IPS-20b (cell line): ENCODE measurements around the gene OSBPL2.
A peak's percentile ranks its signal among the peaks of the same experiment; 100 is the strongest.

Experiments
- H3K27ac ChIP-seq: one replicate; pipeline ENCODE4 v1.5.1; 2013; ENCODE audit warnings: low read length
- H3K27me3 ChIP-seq: 2 replicates; pipeline ENCODE4 v1.6.1; 2013; ENCODE audit warnings: mild to moderate bottlenecking, low read length, inconsistent platforms; ENCODE audit not compliant: insufficient read depth
- H3K36me3 ChIP-seq: 2 replicates; pipeline ENCODE4 v1.6.1; 2013; ENCODE audit warnings: low read depth, mild to moderate bottlenecking, inconsistent platforms, low read length, moderate library complexity; ENCODE audit not compliant: insufficient read depth
- H3K4me1 ChIP-seq: 2 replicates; pipeline ENCODE4 v1.6.1; 2013; ENCODE audit warnings: mild to moderate bottlenecking, control low read depth, inconsistent platforms, low read length, moderate library complexity; ENCODE audit not compliant: insufficient read depth
- H3K4me3 ChIP-seq: 2 replicates; pipeline ENCODE4 v1.5.1; 2013; ENCODE audit warnings: mild to moderate bottlenecking, low read length, inconsistent platforms
- H3K9ac ChIP-seq: 2 replicates; pipeline ENCODE4 v1.6.1; 2013; ENCODE audit warnings: low read depth, mild to moderate bottlenecking, inconsistent platforms, low read length, moderate library complexity
- H3K9me3 ChIP-seq: 2 replicates; pipeline ENCODE4 v1.6.1; 2013; ENCODE audit warnings: mild to moderate bottlenecking, low read depth, low read length, inconsistent platforms; ENCODE audit not compliant: insufficient read depth

The OSBPL2 gene

DNA sequence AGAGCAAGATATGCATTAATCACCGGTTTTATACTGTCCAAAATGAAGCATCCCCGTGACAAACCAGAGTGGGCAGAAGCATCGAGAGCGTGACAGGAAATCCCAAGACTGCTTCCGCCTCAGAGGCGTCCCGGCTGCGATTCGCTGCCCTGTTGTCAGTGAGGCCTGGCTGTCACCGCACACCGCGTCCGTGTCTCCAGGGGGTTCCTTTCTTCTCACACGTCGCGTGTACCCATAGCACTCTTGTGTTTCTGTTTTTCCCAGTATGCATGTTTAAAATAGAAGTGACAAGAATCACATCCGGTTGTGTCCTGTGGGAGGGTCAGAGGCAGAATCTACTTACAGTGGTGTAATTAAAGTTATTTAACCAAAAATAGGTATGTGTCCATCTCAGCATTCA is 56.2 kb downstream of the OSBPL2 start:
- peaks cover 30% of the 10 kb centered on the region for H3K36me3 ChIP-seq
- no peaks in the 10 kb centered on the region for H3K27me3 ChIP-seq
- no peak overlapping the region for H3K9ac ChIP-seq
- no peak overlapping the region for H3K27ac ChIP-seq
- H3K4me3 ChIP-seq, result no peak overlapping the region
- H3K4me1 ChIP-seq, result no peaks in the 10 kb centered on the region
- no peaks in the 10 kb centered on the region for H3K9me3 ChIP-seq

DNA sequence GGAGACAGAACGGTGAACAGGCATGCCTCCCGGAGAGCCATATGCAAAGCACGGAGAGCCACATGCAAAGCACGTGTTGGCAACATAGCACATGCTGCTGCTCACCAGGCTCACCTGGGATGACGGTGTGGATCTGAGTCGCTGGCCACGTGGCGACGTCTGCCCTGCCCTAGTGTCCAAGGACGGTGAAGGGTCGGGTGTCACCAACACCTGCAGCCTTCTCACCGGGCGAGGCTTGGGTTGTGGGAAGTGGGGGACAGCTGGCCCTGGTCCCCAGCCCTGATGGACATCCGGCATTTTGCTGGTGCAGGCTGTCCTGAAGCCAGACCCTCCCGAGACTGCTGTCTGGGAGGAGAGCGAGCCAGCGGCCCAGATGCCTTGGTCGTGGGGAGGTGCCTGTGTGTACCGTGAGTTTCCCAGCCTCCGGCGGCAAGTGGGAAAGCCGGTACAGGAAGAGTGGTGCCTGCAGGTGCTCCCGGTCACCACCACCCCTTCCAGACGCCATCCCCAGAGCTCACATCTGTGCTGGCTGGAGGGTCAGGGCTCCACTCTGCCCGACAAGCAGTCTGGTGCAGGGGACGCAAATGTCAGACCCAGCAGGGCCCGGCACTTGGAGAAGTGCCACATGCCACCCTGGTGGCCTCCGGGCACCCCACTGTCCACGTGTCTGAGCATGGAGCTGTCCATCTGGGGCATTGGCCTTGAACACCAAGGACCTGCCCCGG is 58.6 kb downstream of the OSBPL2 start:
- Histone ChIP-seq H3K27me3 (no peaks in the 10 kb centered on the region), H3K9ac (no peak overlapping the region), H3K9me3 (no peaks in the 10 kb centered on the region), H3K4me3 (no peak overlapping the region), H3K27ac (no peak overlapping the region), H3K36me3 (peaks cover 26% of the 10 kb centered on the region), H3K4me1 (no peaks in the 10 kb centered on the region)

DNA sequence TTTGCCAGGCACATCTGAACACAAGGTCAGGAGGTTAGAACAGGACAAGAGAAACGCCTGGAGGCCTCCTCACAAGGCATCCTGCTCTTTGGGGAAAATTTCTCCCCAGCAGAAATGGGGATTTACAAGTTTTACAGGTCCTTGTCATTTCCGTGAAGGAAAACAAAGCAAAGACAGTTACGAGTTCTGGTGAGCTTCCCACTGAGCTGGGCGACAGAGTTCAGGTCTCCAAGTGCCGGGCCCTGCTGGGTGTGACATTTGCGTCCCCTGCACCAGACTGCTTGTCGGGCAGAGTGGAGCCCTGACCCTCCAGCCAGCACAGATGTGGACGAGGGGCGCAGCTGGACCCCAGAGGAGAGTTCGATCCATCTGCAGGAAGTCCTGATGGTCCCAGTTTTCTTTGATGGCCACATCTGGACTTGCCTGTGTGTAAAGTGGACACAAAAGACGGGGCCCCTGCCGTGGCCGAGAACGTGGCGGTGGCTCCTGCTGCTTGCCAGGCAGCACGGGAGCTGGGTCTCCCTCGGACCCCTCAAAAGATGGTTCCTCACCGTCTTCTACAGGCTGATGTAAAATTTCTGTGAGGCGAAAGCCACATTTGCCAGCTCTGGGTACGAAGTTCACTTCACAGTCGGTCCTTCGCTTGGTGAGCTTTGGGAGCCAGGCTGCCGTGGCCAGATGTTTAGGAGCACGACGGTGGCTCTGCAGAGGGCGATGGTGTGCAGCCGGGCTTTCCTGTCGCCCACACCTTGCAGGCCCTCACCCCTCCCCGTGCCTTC is 59.3 kb downstream of the OSBPL2 start:
- H3K27me3 ChIP-seq, result no peaks in the 10 kb centered on the region
- H3K4me3 ChIP-seq, result no peak overlapping the region
- no peak overlapping the region for H3K9ac ChIP-seq
- H3K27ac ChIP-seq, result no peak overlapping the region
- no peaks in the 10 kb centered on the region for H3K4me1 ChIP-seq
- no peaks in the 10 kb centered on the region for H3K9me3 ChIP-seq
- H3K36me3 ChIP-seq, result peaks cover 26% of the 10 kb centered on the region

DNA sequence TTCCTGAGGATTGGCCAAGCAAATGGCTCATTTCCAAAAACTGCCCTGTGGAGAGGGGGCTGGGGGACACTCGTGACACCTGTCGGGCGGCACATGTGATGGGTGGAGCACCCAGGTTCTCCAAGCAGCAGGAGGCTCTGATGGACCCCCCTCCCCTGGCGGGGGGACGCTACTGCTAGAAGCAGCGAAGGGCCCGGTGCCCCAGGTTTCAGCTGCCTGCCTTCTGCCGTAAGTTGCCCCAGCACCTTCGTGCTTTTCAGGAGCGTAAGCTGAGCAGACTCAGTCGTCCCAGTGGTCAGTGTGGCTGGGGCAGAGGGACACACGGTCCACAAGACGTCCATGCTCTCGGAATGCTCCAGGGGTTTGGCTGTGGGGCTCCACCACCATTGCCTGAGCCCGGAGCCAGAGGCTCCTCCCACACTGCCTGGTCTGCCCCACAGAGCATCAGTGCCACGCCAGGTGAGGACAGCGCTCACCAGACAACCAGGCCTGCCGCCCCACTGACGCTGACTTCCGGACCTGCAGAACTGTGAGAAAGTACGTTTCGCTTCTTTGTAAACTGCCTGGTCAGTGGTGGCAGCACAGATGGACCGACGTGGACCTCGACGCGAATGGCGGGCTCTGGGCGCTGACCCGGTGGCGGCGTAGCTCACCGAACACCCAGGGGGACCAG is 60.4 kb downstream of the OSBPL2 start:
- no peaks in the 10 kb centered on the region for H3K27me3 ChIP-seq
- H3K36me3 ChIP-seq, result peaks cover 23% of the 10 kb centered on the region
- H3K4me1 ChIP-seq, result no peaks in the 10 kb centered on the region
- H3K4me3 ChIP-seq, result no peak overlapping the region
- no peaks in the 10 kb centered on the region for H3K9me3 ChIP-seq
- no peak overlapping the region for H3K27ac ChIP-seq
- H3K9ac ChIP-seq, result no peak overlapping the region

DNA sequence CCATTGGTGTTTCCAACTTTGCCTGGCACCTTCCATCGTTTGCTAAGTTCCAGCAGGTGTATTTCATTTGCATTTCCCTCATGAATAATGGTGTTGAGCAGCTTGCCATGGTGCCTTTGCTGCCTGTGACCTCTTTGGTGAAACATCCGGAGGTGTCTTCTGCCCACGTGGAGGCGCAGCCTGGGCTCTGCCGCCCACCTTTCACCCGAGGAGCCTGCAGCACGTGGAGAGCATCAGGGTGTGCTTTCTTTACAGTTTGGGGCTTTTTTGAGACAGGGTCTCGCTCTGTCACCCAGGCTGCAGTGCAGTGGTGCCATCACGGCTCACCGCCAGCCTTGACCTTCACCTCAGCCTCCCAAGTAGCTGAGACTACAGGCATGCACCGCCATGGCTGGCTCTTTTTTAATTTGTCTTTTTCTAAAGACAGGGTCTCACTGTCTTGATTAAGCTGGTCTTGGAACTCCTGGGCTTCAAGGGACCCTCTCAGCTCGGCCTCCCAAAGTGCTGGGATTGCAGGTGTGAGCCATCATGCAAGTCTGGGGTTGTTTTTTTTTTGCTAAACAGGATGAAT is 61.4 kb downstream of the OSBPL2 start:
- H3K27ac ChIP-seq, result no peak overlapping the region
- no peak overlapping the region for H3K4me3 ChIP-seq
- no peaks in the 10 kb centered on the region for H3K27me3 ChIP-seq
- H3K9ac ChIP-seq, result no peak overlapping the region
- no peaks in the 10 kb centered on the region for H3K9me3 ChIP-seq
- 0 out of 2 replicates have a peak, but pooled peaks cover 3% of the 10 kb centered on the region for H3K4me1 ChIP-seq
- peaks cover 22% of the 10 kb centered on the region for H3K36me3 ChIP-seq

DNA sequence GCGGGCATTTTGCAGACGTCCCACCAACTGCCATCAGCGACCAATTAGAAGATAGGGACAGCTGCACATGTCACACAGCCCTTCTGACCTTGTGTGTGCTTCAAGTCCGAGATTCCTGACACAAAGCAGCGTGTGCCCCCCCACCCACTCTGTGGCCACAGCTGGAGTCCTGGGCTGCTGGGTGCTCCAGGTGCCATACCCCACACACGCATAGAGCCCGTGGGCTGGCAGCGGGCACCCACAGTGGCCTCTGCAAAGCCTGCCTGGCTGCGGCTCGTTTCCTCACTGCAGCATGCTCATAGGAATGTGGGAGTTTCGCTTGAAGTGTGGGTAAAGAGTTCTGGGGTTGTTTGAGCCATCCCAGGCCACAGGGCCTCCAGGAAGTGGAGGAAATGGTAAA is 62.0 kb downstream of the OSBPL2 start:
- H3K36me3 ChIP-seq, result peaks cover 25% of the 10 kb centered on the region
- H3K9ac ChIP-seq, result no peak overlapping the region
- H3K4me3 ChIP-seq, result no peak overlapping the region
- H3K27ac ChIP-seq, result no peak overlapping the region
- no peaks in the 10 kb centered on the region for H3K9me3 ChIP-seq
- 0 out of 2 replicates have a peak, but pooled peaks cover 3% of the 10 kb centered on the region for H3K4me1 ChIP-seq
- H3K27me3 ChIP-seq, result no peaks in the 10 kb centered on the region

DNA sequence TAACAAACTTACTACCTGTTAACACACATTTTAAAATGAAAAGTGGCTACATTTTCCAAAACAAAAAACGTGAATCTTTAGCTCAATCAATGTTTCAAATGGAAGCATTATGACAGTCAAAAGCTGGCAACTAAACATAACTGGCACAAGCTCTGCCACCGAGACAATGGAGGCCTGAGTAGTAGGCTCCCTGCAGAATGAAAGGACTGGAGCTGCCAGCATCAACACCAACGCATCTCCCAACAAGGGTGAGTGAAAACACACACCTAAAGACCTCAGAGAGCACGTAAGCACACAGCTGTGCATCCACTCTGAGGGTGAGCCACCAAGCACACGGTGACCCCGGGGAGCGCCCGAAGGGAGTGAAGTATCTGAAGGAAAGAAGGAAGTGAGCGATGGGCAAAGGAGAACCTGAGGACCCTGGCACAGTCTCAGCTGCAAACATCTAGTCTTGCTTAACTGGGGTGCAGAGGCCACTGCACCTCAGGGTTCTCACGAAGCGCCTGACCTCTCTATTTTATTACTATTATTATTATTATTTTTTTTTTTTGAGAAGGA is 62.9 kb downstream of the OSBPL2 start:
- no peak overlapping the region for H3K9ac ChIP-seq
- no peaks in the 10 kb centered on the region for H3K27me3 ChIP-seq
- H3K4me3 ChIP-seq, result no peak overlapping the region
- H3K36me3 ChIP-seq, result peaks cover 25% of the 10 kb centered on the region
- no peaks in the 10 kb centered on the region for H3K9me3 ChIP-seq
- 0 out of 2 replicates have a peak, but pooled peaks cover 3% of the 10 kb centered on the region for H3K4me1 ChIP-seq
- no peak overlapping the region for H3K27ac ChIP-seq

DNA sequence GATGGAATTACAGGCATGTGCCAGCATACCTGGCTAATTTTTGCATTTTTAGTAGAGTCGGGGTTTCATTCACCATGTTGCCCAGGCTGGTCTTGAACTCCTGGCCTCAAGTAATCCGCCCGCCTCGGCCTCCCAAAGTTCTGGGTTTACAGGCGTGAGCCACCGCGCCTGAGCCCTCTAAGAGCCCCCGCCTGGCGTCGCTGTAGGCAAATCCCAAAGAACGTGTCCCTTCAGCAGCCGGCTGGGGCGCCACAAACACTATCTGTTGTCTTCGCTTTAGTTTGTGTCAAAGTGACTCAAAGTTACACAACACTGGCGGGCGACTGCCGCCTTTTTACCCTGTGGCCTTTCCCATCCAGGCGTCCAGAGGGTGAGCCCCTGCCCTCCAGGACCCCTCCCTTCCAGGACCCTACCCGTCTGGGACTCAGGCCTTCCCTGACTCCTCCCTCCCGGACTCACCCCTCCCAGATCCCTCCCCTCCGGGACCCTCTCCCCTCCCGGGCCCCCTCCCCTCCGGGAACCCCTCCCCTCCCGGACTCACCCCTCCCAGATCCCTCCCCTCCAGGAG is 63.5 kb downstream of the OSBPL2 start:
- Histone ChIP-seq H3K27ac (no peak overlapping the region), H3K27me3 (no peaks in the 10 kb centered on the region), H3K9me3 (no peaks in the 10 kb centered on the region), H3K36me3 (peaks cover 31% of the 10 kb centered on the region), H3K4me1 (0 out of 2 replicates have a peak, but pooled peaks cover 3% of the 10 kb centered on the region), H3K4me3 (peak overlapping the region; percentile 89; the same call in 1 of the 2 replicates), H3K9ac (peak overlapping the region; percentile 94; the same call in 1 of the 2 replicates)

DNA sequence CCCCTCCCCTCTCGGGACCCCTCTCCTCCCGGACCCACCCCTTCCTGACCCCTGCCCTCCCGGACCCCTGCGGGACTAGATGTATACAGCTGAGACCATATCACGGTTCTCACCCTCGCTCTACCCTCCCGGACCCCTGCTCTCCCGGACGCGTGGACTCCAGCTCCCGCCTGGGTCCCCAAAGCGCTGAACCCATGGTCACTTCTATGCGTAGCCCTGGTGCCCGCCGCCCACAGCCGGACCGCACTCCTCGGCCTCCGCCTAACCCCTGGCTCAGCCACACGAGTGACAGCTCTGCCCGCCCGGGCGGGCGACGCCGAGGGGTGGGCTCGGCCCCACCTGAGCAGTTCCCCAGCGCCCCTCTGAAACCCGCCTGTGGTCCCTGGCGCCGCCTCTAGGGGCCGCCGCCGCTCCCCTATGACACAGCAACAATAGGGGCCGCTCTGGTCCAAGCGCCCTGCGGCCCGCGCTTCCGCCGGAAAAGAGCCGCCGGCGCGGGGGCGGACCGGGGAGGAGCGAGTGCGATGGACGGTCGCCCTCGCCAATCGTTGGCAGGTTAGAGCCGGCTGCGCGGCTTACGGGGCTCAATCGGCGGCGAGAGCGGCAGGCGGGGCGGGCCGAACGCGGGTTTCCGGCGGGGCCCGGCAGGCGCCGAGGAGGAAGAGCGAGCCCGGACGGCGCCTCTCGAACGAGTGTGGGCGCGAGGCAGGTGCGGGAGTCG is 64.2 kb downstream of the OSBPL2 start, which contains the start of gene ADRM1:
TSS of gene ADRM1 (plus strand) at position 657 of the 721 bp plus-strand sequence. CDS start 572 bp downstream, outside the sequence.
- Histone ChIP-seq H3K4me1 (0 out of 2 replicates have a peak, but pooled peaks cover 3% of the 10 kb centered on the region), H3K4me3 (peak within 1 kb of the TSS; percentile 90), H3K9ac (peak within 1 kb of the TSS; percentile 94), H3K27me3 (no peaks in the 10 kb centered on the region), H3K36me3 (peaks cover 37% of the 10 kb centered on the region), H3K27ac (peak within 1 kb of the TSS; percentile 97), H3K9me3 (no peaks in the 10 kb centered on the region)

DNA sequence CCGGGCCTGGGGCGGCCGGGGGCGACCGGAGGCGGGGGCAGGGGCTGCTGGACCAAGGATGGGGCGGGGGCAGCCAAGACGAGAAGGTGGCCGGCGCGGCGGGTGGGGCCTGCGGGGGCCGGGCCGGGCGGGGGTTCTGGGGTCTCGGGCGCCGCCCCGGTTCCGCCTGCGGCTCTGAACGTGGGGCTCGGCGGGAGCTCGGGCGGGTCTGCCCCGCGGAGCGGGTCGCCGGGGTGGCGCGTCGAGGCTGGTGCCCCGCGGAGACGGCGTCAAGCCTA is 64.7 kb downstream of the OSBPL2 start:
- H3K9ac ChIP-seq, result peak overlapping the region; percentile 89; the same call in 1 of the 2 replicates
- no peak overlapping the region for H3K27ac ChIP-seq
- no peaks in the 10 kb centered on the region for H3K9me3 ChIP-seq
- peaks cover 42% of the 10 kb centered on the region for H3K36me3 ChIP-seq
- H3K4me1 ChIP-seq, result 0 out of 2 replicates have a peak, but pooled peaks cover 3% of the 10 kb centered on the region
- H3K4me3 ChIP-seq, result peak overlapping the region; percentile 90; the same call in 1 of the 2 replicates
- no peaks in the 10 kb centered on the region for H3K27me3 ChIP-seq
